ENCODE data around the gene ROGDI.

Gene ROGDI

DNA sequence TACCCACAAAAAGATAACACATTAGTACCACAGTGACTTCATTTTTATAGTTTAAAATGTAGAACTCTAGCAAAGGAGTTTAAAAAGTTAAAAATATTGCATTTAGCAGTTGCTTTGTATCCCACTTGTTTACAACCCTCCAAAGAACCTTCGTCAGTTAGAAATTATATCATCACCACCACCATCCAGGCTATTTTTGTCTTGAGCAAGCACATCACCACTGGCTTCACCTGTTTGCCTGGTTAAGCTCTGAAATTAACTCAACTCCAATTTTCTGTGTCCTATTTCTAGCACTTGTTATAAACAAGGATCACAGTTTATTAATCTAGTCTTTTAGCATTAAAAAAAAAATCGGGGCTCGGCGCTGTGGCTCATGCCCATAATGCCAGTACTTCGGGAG lies 38.6 kb upstream of the ROGDI start:
- Histone ChIP-seq H3K36me3 (peaks cover 93% of the 10 kb centered on the region), H3K4me1 (ENCODE audit: control insufficient read depth in 1 of 2, insufficient read depth in 1 of 2, low read depth in 1 of 2, low read length in 1 of 2) (peaks cover 10 to 13% of the 10 kb centered on the region in 2 experiments), H3K9me3 (no peaks in the 10 kb centered on the region), H3K27ac (no peak overlapping the region), H3K4me3 (ENCODE audit: low read depth in 1 of 2, low read length in 1 of 2) (no peak overlapping the region), H3K27me3 (no peaks in the 10 kb centered on the region)
- TF ChIP-seq, protein P1, sequence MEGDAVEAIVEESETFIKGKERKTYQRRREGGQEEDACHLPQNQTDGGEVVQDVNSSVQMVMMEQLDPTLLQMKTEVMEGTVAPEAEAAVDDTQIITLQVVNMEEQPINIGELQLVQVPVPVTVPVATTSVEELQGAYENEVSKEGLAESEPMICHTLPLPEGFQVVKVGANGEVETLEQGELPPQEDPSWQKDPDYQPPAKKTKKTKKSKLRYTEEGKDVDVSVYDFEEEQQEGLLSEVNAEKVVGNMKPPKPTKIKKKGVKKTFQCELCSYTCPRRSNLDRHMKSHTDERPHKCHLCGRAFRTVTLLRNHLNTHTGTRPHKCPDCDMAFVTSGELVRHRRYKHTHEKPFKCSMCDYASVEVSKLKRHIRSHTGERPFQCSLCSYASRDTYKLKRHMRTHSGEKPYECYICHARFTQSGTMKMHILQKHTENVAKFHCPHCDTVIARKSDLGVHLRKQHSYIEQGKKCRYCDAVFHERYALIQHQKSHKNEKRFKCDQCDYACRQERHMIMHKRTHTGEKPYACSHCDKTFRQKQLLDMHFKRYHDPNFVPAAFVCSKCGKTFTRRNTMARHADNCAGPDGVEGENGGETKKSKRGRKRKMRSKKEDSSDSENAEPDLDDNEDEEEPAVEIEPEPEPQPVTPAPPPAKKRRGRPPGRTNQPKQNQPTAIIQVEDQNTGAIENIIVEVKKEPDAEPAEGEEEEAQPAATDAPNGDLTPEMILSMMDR (IDR thresholded peaks at IDR 0.05) = no peak

- TF ChIP-seq, protein P1 (IDR thresholded peaks at IDR 0.05) = no peak
- H3K36me3 ChIP-seq = peaks cover 97% of the 10 kb centered on the region
Measured at GRCh38 chr16:4839942-4840341, 37.5 kb upstream of the ROGDI start.

DNA sequence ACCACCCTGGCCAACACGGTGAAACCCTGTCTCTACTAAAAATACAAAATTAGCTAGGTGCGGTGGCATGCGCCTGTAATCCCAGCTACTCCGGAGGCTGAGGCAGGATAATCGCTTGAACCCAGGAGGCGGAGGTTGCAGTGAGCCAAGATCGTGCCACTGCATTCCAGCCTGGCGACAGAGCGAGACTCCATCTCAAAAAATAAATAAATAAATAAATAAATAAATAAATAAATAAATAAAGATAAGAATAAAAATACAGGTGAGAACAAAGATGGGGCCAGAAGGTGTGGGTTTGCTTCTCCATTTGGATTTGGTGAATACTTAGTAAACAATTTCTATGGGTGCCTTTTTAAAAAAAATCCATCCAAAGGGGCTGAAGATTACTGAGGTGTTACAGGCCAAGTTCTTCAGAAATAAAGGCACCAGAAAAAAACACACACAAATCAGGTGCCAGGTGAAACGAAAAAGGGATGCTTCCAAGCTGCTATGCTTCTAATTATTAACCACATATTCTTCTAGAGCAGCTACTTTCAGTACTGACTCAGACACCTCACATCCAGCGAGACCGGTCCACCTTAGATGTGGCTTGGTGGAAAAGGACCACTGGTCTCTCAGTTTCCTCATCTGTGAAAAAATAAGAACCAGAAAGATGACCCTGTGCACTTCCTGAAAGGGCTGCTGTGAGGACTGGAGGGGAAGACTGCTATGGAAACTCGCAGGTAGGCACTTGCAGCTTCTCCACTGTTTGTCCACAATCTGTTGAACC lies 35.5 kb upstream of the ROGDI start:
- Histone ChIP-seq H3K4me3 (ENCODE audit: low read depth in 1 of 2, low read length in 1 of 2) (no peak overlapping the region), H3K9me3 (no peaks in the 10 kb centered on the region), H3K36me3 (peaks cover 92% of the 10 kb centered on the region), H3K27me3 (no peaks in the 10 kb centered on the region), H3K27ac (peak overlapping the region; percentile 36), H3K4me1 (ENCODE audit: control insufficient read depth in 1 of 2, insufficient read depth in 1 of 2, low read depth in 1 of 2, low read length in 1 of 2) (no peaks in the 10 kb centered on the region)
- TF ChIP-seq, protein P1 (IDR thresholded peaks at IDR 0.05) = no peak

More at GRCh38 chr16:4839942-4840341, 37.5 kb upstream of the ROGDI start:
- H3K27ac ChIP-seq = no peak overlapping the region
- H3K4me3 ChIP-seq (ENCODE audit: low read depth in 1 of 2, low read length in 1 of 2) = no peak overlapping the region
- H3K27me3 ChIP-seq = no peaks in the 10 kb centered on the region
- no peaks in the 10 kb centered on the region for H3K9me3 ChIP-seq
- peaks cover 0 to 3% of the 10 kb centered on the region in 2 experiments for H3K4me1 ChIP-seq (ENCODE audit: control insufficient read depth in 1 of 2, insufficient read depth in 1 of 2, low read depth in 1 of 2, low read length in 1 of 2)

DNA sequence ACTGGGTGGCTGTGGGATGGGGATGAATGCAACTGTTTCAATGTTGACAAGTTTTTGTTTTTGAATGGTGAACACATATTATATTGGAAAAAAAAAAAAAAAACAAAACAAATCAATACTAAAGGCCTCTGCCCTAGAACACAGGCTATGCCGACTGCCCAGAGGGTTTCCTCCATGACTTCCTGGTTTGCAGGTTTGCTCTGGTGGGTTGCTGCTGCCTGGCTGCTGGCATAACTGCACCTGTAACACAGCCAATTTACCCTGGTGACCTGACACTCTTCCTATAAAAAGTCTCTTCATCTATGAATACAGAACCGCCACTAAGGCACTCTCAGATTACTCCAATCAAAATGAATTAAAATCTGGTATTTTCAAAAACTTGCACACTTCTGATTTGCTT lies 34.3 kb upstream of the ROGDI start:
- no peaks in the 10 kb centered on the region for H3K9me3 ChIP-seq
- H3K27me3 ChIP-seq = no peaks in the 10 kb centered on the region
- H3K27ac ChIP-seq = no peak overlapping the region
- TF ChIP-seq, protein P1 (IDR thresholded peaks at IDR 0.05) = no peak
- H3K36me3 ChIP-seq = peaks cover 93% of the 10 kb centered on the region
- no peak overlapping the region for H3K4me3 ChIP-seq (ENCODE audit: low read depth in 1 of 2, low read length in 1 of 2)
- no peaks in the 10 kb centered on the region for H3K4me1 ChIP-seq (ENCODE audit: control insufficient read depth in 1 of 2, insufficient read depth in 1 of 2, low read depth in 1 of 2, low read length in 1 of 2)

GRCh38 chr16:4833584-4833983 lies 31.2 kb upstream of the ROGDI start:
- Histone ChIP-seq H3K9me3 (no peaks in the 10 kb centered on the region), H3K36me3 (peaks cover 93% of the 10 kb centered on the region), H3K4me3 (ENCODE audit: low read depth in 1 of 2, low read length in 1 of 2) (no peak overlapping the region), H3K27ac (peak overlapping the region; percentile 35), H3K4me1 (ENCODE audit: control insufficient read depth in 1 of 2, insufficient read depth in 1 of 2, low read depth in 1 of 2, low read length in 1 of 2) (no peaks in the 10 kb centered on the region), H3K27me3 (no peaks in the 10 kb centered on the region)
- TF ChIP-seq, protein P1 (IDR thresholded peaks at IDR 0.05) = no peak

All from neutrophil (primary cell).